ENCODE data around the gene NECTIN1. TPM values are rescaled to one million over a fixed set of nuclear protein-coding genes. Genes with fewer than 3 reads are reported as not detected.

The NECTIN1 gene
- total RNA-seq, 1 donor from 2014 or later = 36.7 TPM

DNA sequence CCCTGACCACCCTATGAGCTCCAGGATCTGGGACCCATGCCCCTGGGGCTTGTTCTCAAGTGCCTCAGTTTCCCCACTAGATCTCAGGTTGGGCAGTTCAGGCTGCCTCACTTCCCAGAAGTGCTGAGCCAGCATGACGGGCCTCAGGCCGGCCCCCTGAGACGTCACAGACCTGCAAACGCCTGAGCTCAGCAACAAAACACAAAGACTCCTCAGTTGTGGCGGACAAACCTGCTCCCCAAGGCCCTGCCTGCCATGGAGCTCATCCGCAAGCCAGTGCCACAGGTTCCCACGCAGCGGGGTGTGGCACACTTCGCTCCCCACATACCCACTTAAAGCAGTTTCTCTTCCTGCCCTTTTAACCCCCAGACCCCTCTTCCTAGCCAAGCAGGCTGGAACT lies 45.2 kb downstream of the NECTIN1 start:
- Mint-ChIP-seq H3K36me3 (ENCODE audit: low read depth) (no peaks in the 10 kb centered on the region), H3K27me3 (peaks cover 3% of the 10 kb centered on the region), H3K9me3 (no peaks in the 10 kb centered on the region), H3K4me3 (no peak overlapping the region), H3K27ac (no peak overlapping the region), H3K4me1 (no peaks in the 10 kb centered on the region)
- TF ChIP-seq, protein P1, sequence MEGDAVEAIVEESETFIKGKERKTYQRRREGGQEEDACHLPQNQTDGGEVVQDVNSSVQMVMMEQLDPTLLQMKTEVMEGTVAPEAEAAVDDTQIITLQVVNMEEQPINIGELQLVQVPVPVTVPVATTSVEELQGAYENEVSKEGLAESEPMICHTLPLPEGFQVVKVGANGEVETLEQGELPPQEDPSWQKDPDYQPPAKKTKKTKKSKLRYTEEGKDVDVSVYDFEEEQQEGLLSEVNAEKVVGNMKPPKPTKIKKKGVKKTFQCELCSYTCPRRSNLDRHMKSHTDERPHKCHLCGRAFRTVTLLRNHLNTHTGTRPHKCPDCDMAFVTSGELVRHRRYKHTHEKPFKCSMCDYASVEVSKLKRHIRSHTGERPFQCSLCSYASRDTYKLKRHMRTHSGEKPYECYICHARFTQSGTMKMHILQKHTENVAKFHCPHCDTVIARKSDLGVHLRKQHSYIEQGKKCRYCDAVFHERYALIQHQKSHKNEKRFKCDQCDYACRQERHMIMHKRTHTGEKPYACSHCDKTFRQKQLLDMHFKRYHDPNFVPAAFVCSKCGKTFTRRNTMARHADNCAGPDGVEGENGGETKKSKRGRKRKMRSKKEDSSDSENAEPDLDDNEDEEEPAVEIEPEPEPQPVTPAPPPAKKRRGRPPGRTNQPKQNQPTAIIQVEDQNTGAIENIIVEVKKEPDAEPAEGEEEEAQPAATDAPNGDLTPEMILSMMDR (IDR thresholded peaks at IDR 0.05) = no peak
- ATAC-seq (ENCODE audit: low read depth) = no peak
- ChIA-PET CTCF (interaction anchor here (0.9 to 1.1 kb wide), 2 partner anchors 10 to 46 kb away, joined by 3 to 4 read pairs; partner anchors contain the start of gene NECTIN1), POLR2A (interaction anchor here (1.0 kb wide), 1 partner anchor 10 kb away, joined by 3 read pairs; no protein-coding TSS in a partner anchor)
- intact Hi-C loops (cut with micrococcal nuclease) = no loop called here
- no peak for DNase-seq

DNA sequence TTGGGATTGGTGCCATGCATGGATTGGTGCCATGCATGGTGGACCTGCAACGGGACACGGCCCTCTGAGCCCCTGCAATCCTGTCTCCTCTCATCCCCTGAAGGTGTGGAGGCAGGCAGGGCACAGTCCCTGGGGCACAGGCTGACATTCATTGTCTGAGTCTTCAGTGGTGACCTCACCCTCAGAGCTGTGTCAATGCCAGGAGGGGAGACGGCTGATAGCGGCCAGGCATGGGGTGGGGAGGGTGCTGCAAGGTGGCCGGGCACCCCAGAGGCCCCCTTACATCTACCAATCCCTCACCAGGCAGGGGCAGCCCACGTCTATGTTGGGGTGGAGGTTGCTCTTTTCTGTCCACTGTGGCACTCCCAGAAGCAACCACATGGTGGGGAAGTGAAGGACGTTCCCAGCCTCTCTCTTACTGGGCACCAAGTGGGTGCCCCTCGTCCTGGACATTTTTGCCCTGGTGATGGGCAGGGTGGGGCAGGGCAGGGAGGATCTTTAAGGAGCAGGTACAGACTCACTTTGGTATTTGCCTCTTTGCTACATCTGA lies 47.6 kb downstream of the NECTIN1 start:
- TF ChIP-seq, protein P1 (IDR thresholded peaks at IDR 0.05) = no peak
- Mint-ChIP-seq H3K4me1 (peaks cover under 1% of the 10 kb centered on the region), H3K9me3 (peaks cover 4% of the 10 kb centered on the region), H3K27me3 (no peaks in the 10 kb centered on the region), H3K4me3 (no peak overlapping the region), H3K36me3 (ENCODE audit: low read depth) (peaks cover 6% of the 10 kb centered on the region), H3K27ac (no peak overlapping the region)
- intact Hi-C loops (cut with micrococcal nuclease) = no loop called here
- ChIA-PET POLR2A (interaction anchor here (2.0 kb wide), 1 partner anchor 8 kb away, joined by 5 read pairs; no protein-coding TSS in a partner anchor), CTCF (no interaction called here)
- ATAC-seq (ENCODE audit: low read depth) (no peak), DNase-seq (no peak)

DNA sequence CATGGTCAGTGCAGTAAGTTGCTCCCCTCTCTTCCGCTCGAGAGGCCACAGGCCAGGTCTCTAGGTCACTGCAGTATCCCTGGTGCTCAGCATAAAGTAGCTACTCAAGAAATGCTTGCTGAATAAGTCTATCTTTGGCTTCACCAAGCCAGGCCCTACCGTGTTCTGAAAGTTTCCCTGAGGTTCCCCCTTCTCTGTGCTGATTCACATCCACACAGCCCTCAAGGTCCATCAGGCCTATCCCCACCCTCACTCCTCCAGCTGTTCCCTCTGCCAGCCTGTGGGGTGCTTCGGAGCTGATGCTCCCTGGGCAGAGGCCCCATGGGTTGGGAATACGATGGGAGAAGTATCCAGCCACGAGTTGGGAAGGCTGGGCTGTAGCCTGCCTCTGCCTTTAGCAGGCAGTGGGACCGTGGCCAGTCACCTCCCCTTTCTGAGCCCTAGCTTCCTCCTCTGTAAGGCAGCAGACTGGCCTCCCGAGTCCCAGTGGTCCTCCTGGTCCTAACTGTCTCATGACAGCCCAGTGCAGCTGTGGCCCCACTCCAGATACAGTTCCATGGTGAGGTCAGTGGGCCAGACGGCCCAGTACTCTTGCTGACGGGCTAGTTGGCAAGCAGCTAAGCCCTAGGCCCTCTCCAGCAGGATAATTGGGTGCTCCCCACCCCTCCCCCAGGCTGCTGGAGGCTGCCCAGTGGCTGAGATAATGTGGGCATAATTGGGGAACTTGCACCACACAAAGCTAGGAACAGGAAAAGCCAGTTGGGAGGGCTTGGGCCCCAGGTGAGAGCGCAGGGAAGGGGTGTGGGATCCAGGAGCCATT lies 48.2 kb downstream of the NECTIN1 start:
- ATAC-seq (ENCODE audit: low read depth) (no peak), DNase-seq (no peak)
- Mint-ChIP-seq H3K27ac (no peak overlapping the region), H3K36me3 (ENCODE audit: low read depth) (peaks cover 6% of the 10 kb centered on the region), H3K4me1 (peaks cover 2% of the 10 kb centered on the region), H3K27me3 (no peaks in the 10 kb centered on the region), H3K4me3 (no peak overlapping the region), H3K9me3 (peaks cover 4% of the 10 kb centered on the region)
- CTCF ChIA-PET = no interaction called here
- TF ChIP-seq, protein P1 (IDR thresholded peaks at IDR 0.05) = no peak
- POLR2A ChIA-PET = no interaction called here
- intact Hi-C loops (cut with micrococcal nuclease) = no loop called here

DNA sequence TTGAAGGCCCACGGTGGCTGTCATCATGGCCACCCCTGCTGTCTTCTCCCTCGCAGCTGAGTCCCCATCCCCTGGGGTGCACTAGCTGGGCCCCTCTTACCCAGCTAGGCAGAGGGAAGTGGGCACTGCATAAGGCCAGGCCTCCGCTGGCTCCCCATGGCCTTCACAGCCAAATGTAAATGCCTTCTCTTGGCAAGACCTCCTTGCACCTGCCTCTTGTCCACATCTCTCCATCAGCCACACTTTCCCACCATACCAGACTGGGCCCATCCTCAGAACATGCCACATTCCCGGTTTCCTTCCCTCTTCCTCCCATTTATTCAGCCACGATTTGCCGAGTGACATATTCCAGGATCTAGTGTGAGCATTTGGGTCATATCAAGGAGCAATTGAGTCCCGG lies 49.7 kb downstream of the NECTIN1 start:
- POLR2A ChIA-PET = no interaction called here
- intact Hi-C loops (cut with micrococcal nuclease) = loop anchor here (10.0 kb wide), 1 partner anchor 535 kb away; the partner anchor contains the start of gene OAF
- Mint-ChIP-seq H3K4me1 (peaks cover 11% of the 10 kb centered on the region), H3K36me3 (ENCODE audit: low read depth) (peaks cover 6% of the 10 kb centered on the region), H3K27me3 (no peaks in the 10 kb centered on the region), H3K4me3 (no peak overlapping the region), H3K9me3 (peaks cover 4% of the 10 kb centered on the region), H3K27ac (no peak overlapping the region)
- TF ChIP-seq, protein P1 (IDR thresholded peaks at IDR 0.05) = no peak
- DNase-seq (no peak), ATAC-seq (ENCODE audit: low read depth) (no peak)
- CTCF ChIA-PET = no interaction called here

DNA sequence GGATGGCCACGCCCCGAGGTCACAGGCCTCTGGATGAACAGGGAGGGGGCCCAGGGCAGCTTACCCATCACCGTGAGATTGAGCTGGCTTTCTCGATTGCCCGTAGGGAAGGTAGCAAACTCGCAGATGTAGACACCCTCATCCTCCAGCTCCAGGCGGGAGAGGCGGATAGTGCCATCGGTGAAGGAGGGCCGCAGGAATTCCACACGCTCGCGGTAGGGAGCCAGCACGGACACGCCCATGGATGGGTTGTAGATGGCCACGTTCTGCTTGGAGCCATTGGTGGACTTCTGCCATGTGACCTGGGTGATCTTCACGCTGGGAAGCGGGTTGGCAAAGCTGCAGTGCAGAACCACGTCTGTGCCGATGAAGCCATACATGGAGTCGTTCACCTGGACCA lies 50.6 kb downstream of the NECTIN1 start:
- intact Hi-C loops (cut with micrococcal nuclease) = loop anchor here (10.0 kb wide), 1 partner anchor 536 kb away; the partner anchor contains the start of gene OAF
- no peak for ATAC-seq (ENCODE audit: low read depth)

More for the DNA sequence above, 50.6 kb downstream of the NECTIN1 start:
- no peaks in the 10 kb centered on the region for H3K27me3 Mint-ChIP-seq
- no peak overlapping the region for H3K27ac Mint-ChIP-seq
- H3K4me3 Mint-ChIP-seq = no peak overlapping the region
- peaks cover 6% of the 10 kb centered on the region for H3K36me3 Mint-ChIP-seq (ENCODE audit: low read depth)
- TF ChIP-seq, protein P1 (IDR thresholded peaks at IDR 0.05) = no peak
- DNase-seq = no peak
- H3K4me1 Mint-ChIP-seq = peaks cover 21% of the 10 kb centered on the region
- H3K9me3 Mint-ChIP-seq = peaks cover 4% of the 10 kb centered on the region
- CTCF ChIA-PET = no interaction called here
- POLR2A ChIA-PET = no interaction called here

All from activated B cell treated with CpG ODN at 0.5 μM for 24 hours (primary cell).